Measurements from ENCODE around the gene ANKIB1.
A peak's percentile ranks its signal among the peaks of the same experiment; 100 is the strongest.

ANKIB1 gene

DNA sequence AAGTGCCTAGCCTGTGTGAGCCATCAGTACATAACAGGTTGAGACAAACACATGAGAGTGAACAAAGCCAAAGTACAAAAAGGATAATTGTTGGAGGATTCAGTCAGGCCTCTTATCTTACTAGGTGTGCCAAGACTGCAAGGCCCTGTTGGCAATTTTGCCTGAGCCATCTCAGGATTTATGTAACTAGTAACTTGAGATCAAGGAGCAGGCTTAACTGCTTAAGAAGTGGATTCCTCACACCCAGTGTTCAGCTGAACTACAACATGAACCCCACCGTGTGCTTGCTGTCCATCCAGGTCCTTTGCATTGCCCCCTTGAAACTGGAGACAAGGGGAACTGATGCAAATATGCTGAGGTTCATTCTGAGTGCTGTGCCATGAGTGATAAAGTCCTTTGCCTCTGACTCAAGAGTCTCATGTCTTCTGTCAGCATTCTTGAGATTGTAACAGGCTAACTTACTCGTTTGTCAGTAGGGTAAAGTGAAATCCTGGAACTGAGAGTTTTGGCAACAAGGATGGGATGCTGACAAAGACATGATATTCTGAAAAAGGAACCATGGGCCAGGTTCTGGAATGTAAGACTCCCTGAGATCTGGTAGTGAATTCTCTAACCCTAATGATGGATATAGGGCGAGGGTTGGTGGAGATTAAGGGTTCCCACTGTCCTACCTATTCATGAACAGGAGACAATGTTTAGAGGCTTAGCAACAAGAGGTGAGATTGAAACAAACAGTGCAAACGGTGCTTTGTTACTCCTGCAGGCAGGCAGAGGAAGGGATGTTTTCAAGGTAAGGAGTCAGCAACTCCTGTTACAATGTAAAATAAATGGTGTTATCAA lies 157.4 kb downstream of the ANKIB1 start:
- H3K4me2 ChIP-seq (ENCODE audit: insufficient read depth, low read length): no peak overlapping the region
- H3K4me1 ChIP-seq (ENCODE audit: insufficient read depth, low read length): no peaks in the 10 kb centered on the region
- H3K27ac ChIP-seq (ENCODE audit: low read length): no peak overlapping the region
- H3K79me2 ChIP-seq (ENCODE audit: insufficient read depth, low read length): no peaks in the 10 kb centered on the region
- peaks cover 14% of the 10 kb centered on the region for H3K36me3 ChIP-seq (ENCODE audit: insufficient read depth, low read length)
- no peak overlapping the region for H3K9ac ChIP-seq (ENCODE audit: low read depth, low read length)
- H3K9me3 ChIP-seq (ENCODE audit: insufficient read depth, low read length, severe bottlenecking): no peaks in the 10 kb centered on the region
- H2AFZ ChIP-seq (ENCODE audit: low read depth, low read length): no peak overlapping the region
- DNase-seq (no peak), ATAC-seq (ENCODE audit: insufficient read depth, low read depth) (no peak)
- TF ChIP-seq, protein P1, sequence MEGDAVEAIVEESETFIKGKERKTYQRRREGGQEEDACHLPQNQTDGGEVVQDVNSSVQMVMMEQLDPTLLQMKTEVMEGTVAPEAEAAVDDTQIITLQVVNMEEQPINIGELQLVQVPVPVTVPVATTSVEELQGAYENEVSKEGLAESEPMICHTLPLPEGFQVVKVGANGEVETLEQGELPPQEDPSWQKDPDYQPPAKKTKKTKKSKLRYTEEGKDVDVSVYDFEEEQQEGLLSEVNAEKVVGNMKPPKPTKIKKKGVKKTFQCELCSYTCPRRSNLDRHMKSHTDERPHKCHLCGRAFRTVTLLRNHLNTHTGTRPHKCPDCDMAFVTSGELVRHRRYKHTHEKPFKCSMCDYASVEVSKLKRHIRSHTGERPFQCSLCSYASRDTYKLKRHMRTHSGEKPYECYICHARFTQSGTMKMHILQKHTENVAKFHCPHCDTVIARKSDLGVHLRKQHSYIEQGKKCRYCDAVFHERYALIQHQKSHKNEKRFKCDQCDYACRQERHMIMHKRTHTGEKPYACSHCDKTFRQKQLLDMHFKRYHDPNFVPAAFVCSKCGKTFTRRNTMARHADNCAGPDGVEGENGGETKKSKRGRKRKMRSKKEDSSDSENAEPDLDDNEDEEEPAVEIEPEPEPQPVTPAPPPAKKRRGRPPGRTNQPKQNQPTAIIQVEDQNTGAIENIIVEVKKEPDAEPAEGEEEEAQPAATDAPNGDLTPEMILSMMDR (IDR thresholded peaks at IDR 0.05; ENCODE audit: borderline replicate concordance, extremely low read depth, low read length, poor library complexity, severe bottlenecking): no peak
- TF ChIP-seq EZH2 (IDR thresholded peaks at IDR 0.05; ENCODE audit: borderline replicate concordance, low read depth, low read length, severe bottlenecking): no peak
- H3K4me3 ChIP-seq (ENCODE audit: low read depth in 1 of 2, low read length in 2 of 2): no peak overlapping the region
- no peaks in the 10 kb centered on the region for H4K20me1 ChIP-seq (ENCODE audit: insufficient read depth, low read length)
- no peaks in the 10 kb centered on the region for H3K27me3 ChIP-seq (ENCODE audit: insufficient read depth, low read length, poor library complexity)

DNA sequence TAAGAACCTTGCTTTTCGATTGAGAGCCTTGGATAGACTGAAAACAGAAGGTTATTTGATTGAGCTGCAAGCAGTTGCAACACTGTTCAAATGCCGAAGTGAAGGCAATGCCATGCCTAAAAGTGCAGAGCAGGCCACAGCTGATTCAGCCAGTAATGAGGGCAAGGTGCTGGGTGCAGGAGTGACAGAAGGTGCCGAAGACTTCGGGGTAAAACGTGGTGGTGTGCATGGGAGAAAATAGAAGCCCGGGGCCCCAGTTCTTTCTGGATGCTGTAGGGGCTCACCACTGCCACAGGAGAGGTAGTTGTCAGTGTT lies 157.9 kb downstream of the ANKIB1 start:
- no peaks in the 10 kb centered on the region for H4K20me1 ChIP-seq (ENCODE audit: insufficient read depth, low read length)
- H3K4me2 ChIP-seq (ENCODE audit: insufficient read depth, low read length): no peak overlapping the region
- H3K4me1 ChIP-seq (ENCODE audit: insufficient read depth, low read length): no peaks in the 10 kb centered on the region
- H3K79me2 ChIP-seq (ENCODE audit: insufficient read depth, low read length): no peaks in the 10 kb centered on the region
- DNase-seq (no peak), ATAC-seq (ENCODE audit: insufficient read depth, low read depth) (no peak; the same call in 2 of the 3 replicates)
- H3K4me3 ChIP-seq (ENCODE audit: low read depth in 1 of 2, low read length in 2 of 2): no peak overlapping the region
- H3K36me3 ChIP-seq (ENCODE audit: insufficient read depth, low read length): peaks cover 9% of the 10 kb centered on the region
- H3K9ac ChIP-seq (ENCODE audit: low read depth, low read length): no peak overlapping the region
- no peaks in the 10 kb centered on the region for H3K9me3 ChIP-seq (ENCODE audit: insufficient read depth, low read length, severe bottlenecking)
- no peaks in the 10 kb centered on the region for H3K27me3 ChIP-seq (ENCODE audit: insufficient read depth, low read length, poor library complexity)
- no peak overlapping the region for H3K27ac ChIP-seq (ENCODE audit: low read length)
- H2AFZ ChIP-seq (ENCODE audit: low read depth, low read length): no peak overlapping the region
- TF ChIP-seq, protein P1 (IDR thresholded peaks at IDR 0.05; ENCODE audit: borderline replicate concordance, extremely low read depth, low read length, poor library complexity, severe bottlenecking): no peak
- no peak for TF ChIP-seq EZH2 (IDR thresholded peaks at IDR 0.05; ENCODE audit: borderline replicate concordance, low read depth, low read length, severe bottlenecking)

DNA sequence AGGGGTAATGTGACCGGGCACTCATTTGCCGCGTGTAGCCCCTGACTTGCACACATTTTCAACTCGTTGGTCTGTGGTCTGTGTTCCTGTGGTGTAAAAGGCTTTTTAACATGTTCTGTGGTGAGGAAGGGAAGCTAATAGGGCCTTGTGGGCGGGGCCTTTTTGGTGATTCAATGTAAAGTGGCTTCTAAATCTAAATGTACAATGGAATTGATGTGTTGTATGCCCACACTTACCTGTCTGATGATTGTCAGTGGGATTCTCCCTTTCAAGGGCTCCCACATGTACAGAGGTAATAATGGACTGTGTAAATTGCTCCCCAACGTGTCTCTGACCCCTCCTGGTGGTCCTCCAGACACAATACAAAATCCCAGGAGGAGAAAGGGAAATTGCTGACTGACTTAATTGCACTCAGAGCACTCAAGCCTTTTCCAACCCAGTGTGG lies 158.4 kb downstream of the ANKIB1 start:
- Histone ChIP-seq H3K4me1 (ENCODE audit: insufficient read depth, low read length) (no peaks in the 10 kb centered on the region), H4K20me1 (ENCODE audit: insufficient read depth, low read length) (no peaks in the 10 kb centered on the region), H3K4me2 (ENCODE audit: insufficient read depth, low read length) (no peak overlapping the region), H3K36me3 (ENCODE audit: insufficient read depth, low read length) (peaks cover 5% of the 10 kb centered on the region; the same call in 1 of the 2 replicates), H3K4me3 (ENCODE audit: low read depth in 1 of 2, low read length in 2 of 2) (no peak overlapping the region), H3K9ac (ENCODE audit: low read depth, low read length) (no peak overlapping the region), H3K27me3 (ENCODE audit: insufficient read depth, low read length, poor library complexity) (no peaks in the 10 kb centered on the region), H3K9me3 (ENCODE audit: insufficient read depth, low read length, severe bottlenecking) (no peaks in the 10 kb centered on the region), H2AFZ (ENCODE audit: low read depth, low read length) (no peak overlapping the region), H3K79me2 (ENCODE audit: insufficient read depth, low read length) (no peaks in the 10 kb centered on the region), H3K27ac (ENCODE audit: low read length) (no peak overlapping the region)
- TF ChIP-seq EZH2 (IDR thresholded peaks at IDR 0.05; ENCODE audit: borderline replicate concordance, low read depth, low read length, severe bottlenecking): no peak
- TF ChIP-seq, protein P1 (IDR thresholded peaks at IDR 0.05; ENCODE audit: borderline replicate concordance, extremely low read depth, low read length, poor library complexity, severe bottlenecking): no peak
- peak; percentile 77 for ATAC-seq (ENCODE audit: insufficient read depth, low read depth)
- DNase-seq: peak; percentile 35
